B cell (primary cell): ENCODE data around the gene NSUN7. TPM values are rescaled to one million over a fixed set of nuclear protein-coding genes. Genes with fewer than 3 reads are reported as not detected.

Experiments used
- ATAC-seq: fragments of 200-7000 bp; cut with Tn5 transposase; one replicate; pipeline ENCODE4 v1.10.0; 2021; ENCODE audit warnings: low read depth, mild to moderate bottlenecking, moderate number of reproducible peaks, moderate library complexity
- CTCF ChIA-PET: fragments of 350-600 bp; sonication (Branson Sonifier 250); formaldehyde crosslinking; loops from one replicate; lab custom pipeline; 2021; ENCODE audit warnings: antibody characterized with exemption, inconsistent platforms; lab: Charles Lee
- POLR2A ChIA-PET: fragments of 350-600 bp; sonication (Branson Sonifier 250); formaldehyde crosslinking; loops from one replicate; lab custom pipeline; 2021; ENCODE audit warnings: antibody characterized with exemption; lab: Charles Lee
- DNase-seq: peaks from one replicate; pipeline ENCODE4 v3.0.0; 2013
- H2AFZ ChIP-seq: 2 replicates; pipeline ENCODE4 v1.6.1; 2012; ENCODE audit warnings: mild to moderate bottlenecking, low read depth, low read length; ENCODE audit not compliant: insufficient read depth, poor library complexity, severe bottlenecking
- H3K27ac ChIP-seq, 2 donors: 1 replicate in 1 of 2; 2 replicates in 1 of 2; pipeline ENCODE4 v1.5.1; 2012 to 2013; ENCODE audit warnings: low read length in 2 of 2, mild to moderate bottlenecking in 2 of 2, moderate library complexity in 1 of 2
- H3K27me3 ChIP-seq, 4 experiments: fragments of 200-600 bp in 1 of 4; sonication (generic) in 1 of 4; replicated peaks in 1 of 4; 1 replicate in 2 of 4; 2 replicates in 2 of 4; pipeline versions ENCODE4 v1.6.1 to v1.7.0; 2013 to 2016; ENCODE audit warnings: low read length in 3 of 4, mild to moderate bottlenecking in 2 of 4, mixed read lengths in 1 of 4, moderate library complexity in 1 of 4; ENCODE audit not compliant: insufficient read depth in 4 of 4, control insufficient read depth in 3 of 4; ENCODE audit errors: control extremely low read depth in 1 of 4
- H3K36me3 ChIP-seq, 2 experiments: replicated peaks in 1 of 2; 1 replicate in 1 of 2; 2 replicates in 1 of 2; pipeline versions ENCODE4 v1.6.1 to v1.7.1; 2013; ENCODE audit warnings: low read length in 1 of 2; ENCODE audit not compliant: insufficient read depth in 2 of 2, control insufficient read depth in 1 of 2; ENCODE audit errors: control extremely low read depth in 1 of 2, extremely low read depth in 1 of 2
- H3K4me1 ChIP-seq, 2 donors: fragments of 200-600 bp in 1 of 2; sonication (generic) in 1 of 2; 1 replicate in 1 of 2; 2 replicates in 1 of 2; pipeline versions ENCODE4 v1.5.1 to v1.6.1; 2013 to 2017; ENCODE audit warnings: low read length in 2 of 2; ENCODE audit not compliant: control insufficient read depth in 2 of 2, insufficient read depth in 2 of 2
- H3K4me2 ChIP-seq: replicated peaks from 2 replicates; pipeline ENCODE3; 2012; ENCODE audit warnings: mild to moderate bottlenecking, low read depth, low read length; ENCODE audit not compliant: poor library complexity, severe bottlenecking
- H3K4me3 ChIP-seq, 5 experiments: fragments of 200-600 bp in 1 of 5; sonication (generic) in 1 of 5; 1 replicate in 3 of 5; 2 replicates in 2 of 5; pipeline versions ENCODE4 v1.5.1 to v1.7.0; 2011 to 2016; ENCODE audit warnings: low read length in 4 of 5, mild to moderate bottlenecking in 4 of 5, low read depth in 2 of 5, control low read depth in 1 of 5, moderate library complexity in 1 of 5; ENCODE audit not compliant: insufficient read depth in 1 of 5; ENCODE audit errors: control extremely low read depth in 1 of 5, extremely low read depth in 1 of 5
- H3K79me2 ChIP-seq: fragments of 200-600 bp; sonication (generic); one replicate; pipeline ENCODE4 v1.6.0; 2016; ENCODE audit warnings: low read length; ENCODE audit not compliant: control insufficient read depth, insufficient read depth
- H3K9ac ChIP-seq: fragments of 200-600 bp; sonication (generic); 2 replicates; pipeline ENCODE4 v1.6.1; 2017; ENCODE audit warnings: mild to moderate bottlenecking, low read length, moderate library complexity
- H3K9me3 ChIP-seq, 3 donors: one replicate each; pipeline versions ENCODE4 v1.6.1 to v1.7.1; 2013; ENCODE audit warnings: low read length in 2 of 3; ENCODE audit not compliant: control insufficient read depth in 2 of 3, insufficient read depth in 1 of 3; ENCODE audit errors: control extremely low read depth in 1 of 3
- H4K20me1 ChIP-seq: 2 replicates; pipeline ENCODE4 v1.6.0; 2012; ENCODE audit warnings: mild to moderate bottlenecking, low read length; ENCODE audit not compliant: insufficient read depth, control insufficient read depth, poor library complexity, severe bottlenecking
- H3K27ac Mint-ChIP-seq: one replicate; pipeline ENCODE4 v1.8.0; 2021; ENCODE audit warnings: mixed read lengths
- H3K27me3 Mint-ChIP-seq: one replicate; pipeline ENCODE4 v1.8.0; 2021; ENCODE audit warnings: mixed read lengths
- H3K4me1 Mint-ChIP-seq: one replicate; pipeline ENCODE4 v1.8.0; 2021; ENCODE audit warnings: mixed read lengths
- H3K4me3 Mint-ChIP-seq: one replicate; pipeline ENCODE4 v1.8.0; 2021; ENCODE audit warnings: mixed read lengths
- H3K9me3 Mint-ChIP-seq: one replicate; pipeline ENCODE4 v1.8.0; 2022; ENCODE audit warnings: mixed read lengths; ENCODE audit not compliant: insufficient read depth
- EZH2 ChIP-seq: IDR thresholded peaks from 2 replicates; pipeline ENCODE4 v1.6.1; 2012; ENCODE audit warnings: borderline replicate concordance, low read depth, mild to moderate bottlenecking, moderate library complexity, low read length; ENCODE audit not compliant: insufficient read depth, poor library complexity, severe bottlenecking
- WGBS: methylation state at CpG from one replicate; pipeline ENCODE4 v1.1.5; 2013; ENCODE audit warnings: missing lambda C conversion rate; ENCODE audit not compliant: insufficient coverage; 5-methylcytosine and 5-hydroxymethylcytosine counted together
- intact Hi-C: fragments of 100-400 bp; cut with micrococcal nuclease; formaldehyde crosslinking; loops from one replicate; pipeline ENCODE4 v1.10.0; 2022
- polyA plus RNA-seq: library from polyadenylated mRNA; depleted of rRNA; stranded (reverse); fragments of >200 nt; gene quantifications from 2 replicates; pipeline ENCODE4 v1.2.3, GENCODE V29; 2012
- total RNA-seq, 2 donors: library from RNA; stranded (reverse); fragments of 120-200 nt in 1 of 2; gene quantifications; 1 replicate in 1 of 2; 2 replicates in 1 of 2; pipeline versions ENCODE4 v1.2.3 to v1.2.4, GENCODE V29; 2013 to 2022
- TF ChIP-seq, protein P1 (sequence below): fragments of 200-600 bp; IDR thresholded peaks from one replicate; pipeline ENCODE4 v1.8.0; 2022; ENCODE audit warnings: antibody characterized with exemption, mild to moderate bottlenecking

Gene NSUN7
- total and polyA plus RNA-seq, 2 donors (not counting 1 experiment from before 2014, with no cell fraction given), result 0.75 to 29.8 TPM

- Histone ChIP-seq H4K20me1 (no peaks in the 10 kb centered on the region), H3K27me3 (no peaks in the 10 kb centered on the region), H3K9me3 (no peaks in the 10 kb centered on the region), H3K4me2 (no peak overlapping the region), H3K27ac (no peak overlapping the region), H3K4me1 (peaks cover 0 to 5% of the 10 kb centered on the region in 2 donors), H2AFZ (no peak overlapping the region), H3K9ac (no peak overlapping the region), H3K79me2 (no peaks in the 10 kb centered on the region), H3K36me3 (no peaks in the 10 kb centered on the region), H3K4me3 (no peak overlapping the region)
- DNase-seq (no peak), ATAC-seq (no peak)
- intact Hi-C loops, result no loop called here
- no peak overlapping the region for H3K27ac Mint-ChIP-seq
- H3K27me3 Mint-ChIP-seq, result no peaks in the 10 kb centered on the region
- no peaks in the 10 kb centered on the region for H3K4me1 Mint-ChIP-seq
- no CpG with 5 or more reads among the region's 1 CpG for WGBS
- ChIA-PET POLR2A (no interaction called here), CTCF (no interaction called here)
- TF ChIP-seq, protein P1, sequence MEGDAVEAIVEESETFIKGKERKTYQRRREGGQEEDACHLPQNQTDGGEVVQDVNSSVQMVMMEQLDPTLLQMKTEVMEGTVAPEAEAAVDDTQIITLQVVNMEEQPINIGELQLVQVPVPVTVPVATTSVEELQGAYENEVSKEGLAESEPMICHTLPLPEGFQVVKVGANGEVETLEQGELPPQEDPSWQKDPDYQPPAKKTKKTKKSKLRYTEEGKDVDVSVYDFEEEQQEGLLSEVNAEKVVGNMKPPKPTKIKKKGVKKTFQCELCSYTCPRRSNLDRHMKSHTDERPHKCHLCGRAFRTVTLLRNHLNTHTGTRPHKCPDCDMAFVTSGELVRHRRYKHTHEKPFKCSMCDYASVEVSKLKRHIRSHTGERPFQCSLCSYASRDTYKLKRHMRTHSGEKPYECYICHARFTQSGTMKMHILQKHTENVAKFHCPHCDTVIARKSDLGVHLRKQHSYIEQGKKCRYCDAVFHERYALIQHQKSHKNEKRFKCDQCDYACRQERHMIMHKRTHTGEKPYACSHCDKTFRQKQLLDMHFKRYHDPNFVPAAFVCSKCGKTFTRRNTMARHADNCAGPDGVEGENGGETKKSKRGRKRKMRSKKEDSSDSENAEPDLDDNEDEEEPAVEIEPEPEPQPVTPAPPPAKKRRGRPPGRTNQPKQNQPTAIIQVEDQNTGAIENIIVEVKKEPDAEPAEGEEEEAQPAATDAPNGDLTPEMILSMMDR, result no peak
- no peak for TF ChIP-seq EZH2
- no peaks in the 10 kb centered on the region for H3K9me3 Mint-ChIP-seq
- H3K4me3 Mint-ChIP-seq, result no peak overlapping the region
These were observed 39.3 kb downstream of the NSUN7 start for GRCh38 chr4:40789031-40789430.

DNA sequence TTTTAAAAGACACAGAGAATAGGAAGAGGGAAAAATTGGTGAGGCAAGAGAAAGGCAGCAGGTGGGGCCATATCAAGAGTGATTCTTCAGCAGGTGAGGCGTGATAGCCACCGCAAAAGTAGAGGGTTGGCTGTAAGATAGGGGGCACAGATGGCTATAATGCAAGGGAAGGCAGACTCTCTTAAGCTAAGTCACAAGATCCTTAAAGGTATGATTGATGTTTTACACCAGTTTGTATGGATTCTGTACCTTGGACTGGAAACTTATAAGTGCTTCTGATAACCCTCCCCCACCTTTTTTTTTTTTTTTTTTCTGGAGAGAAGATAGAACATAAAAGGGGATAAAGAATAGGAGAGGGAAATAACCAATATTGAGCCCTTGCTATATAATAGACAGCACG lies 40.0 kb downstream of the NSUN7 start:
- Histone ChIP-seq H3K4me2 (no peak overlapping the region), H3K36me3 (no peaks in the 10 kb centered on the region), H3K4me1 (peaks cover 0 to 5% of the 10 kb centered on the region in 2 donors), H2AFZ (no peak overlapping the region), H3K27me3 (no peaks in the 10 kb centered on the region), H4K20me1 (no peaks in the 10 kb centered on the region), H3K79me2 (no peaks in the 10 kb centered on the region), H3K4me3 (no peak overlapping the region), H3K9ac (no peak overlapping the region), H3K9me3 (no peaks in the 10 kb centered on the region), H3K27ac (no peak overlapping the region)
- DNase-seq, result no peak
- TF ChIP-seq, protein P1, result no peak
- no peak for TF ChIP-seq EZH2
- no peaks in the 10 kb centered on the region for H3K4me1 Mint-ChIP-seq
- H3K9me3 Mint-ChIP-seq, result no peaks in the 10 kb centered on the region
- 100% methylated on average over 2 of the region's 3 CpGs for WGBS
- no peak overlapping the region for H3K27ac Mint-ChIP-seq
- no peak overlapping the region for H3K4me3 Mint-ChIP-seq
- ChIA-PET CTCF (no interaction called here), POLR2A (no interaction called here)
- intact Hi-C loops, result no loop called here
- ATAC-seq, result no peak
- H3K27me3 Mint-ChIP-seq, result no peaks in the 10 kb centered on the region
